Dermis lymphatic vessel endothelial cell (primary cell): Measurements from ENCODE around the gene SIX4. TPM values are rescaled to one million over a fixed set of nuclear protein-coding genes. Genes with fewer than 3 reads are reported as not detected.

Experiments
- total RNA-seq: library from RNA; depleted of rRNA; stranded (reverse); fragments of >200 nt; gene quantifications from 2 replicates; pipeline ENCODE4 v1.2.1, GENCODE V29; 2014

Gene SIX4
- total RNA-seq: 0.54 and 0.69 TPM in 2 replicates

GRCh38 chr14:60723907-60724618, at the start of gene SIX4:
Gene SIX4 (minus strand): TSS chr14:60724351. CDS start chr14:60724074, 277 bp downstream.

GRCh38 chr14:60734465-60735242, 10.5 kb upstream of the SIX4 start, which contains the start of gene MNAT1:
Gene MNAT1 (plus strand): TSS chr14:60734761. CDS start chr14:60734863, 102 bp downstream.

Other genes starting within 250 kb of the SIX4 start
- not detected in 2 replicates for gene C14orf39, start 238.3 kb downstream of the SIX4 start, total RNA-seq
- gene SIX6, start 215.2 kb downstream of the SIX4 start, total RNA-seq: not detected in 2 replicates
- 0.09 and 0.11 TPM in 2 replicates for gene SIX1, start 74.9 kb downstream of the SIX4 start, total RNA-seq
- gene MNAT1, start 10.4 kb upstream of the SIX4 start, total RNA-seq: 26.7 and 39.4 TPM in 2 replicates